Measurements from ENCODE around the gene CDC73.

The CDC73 gene

DNA sequence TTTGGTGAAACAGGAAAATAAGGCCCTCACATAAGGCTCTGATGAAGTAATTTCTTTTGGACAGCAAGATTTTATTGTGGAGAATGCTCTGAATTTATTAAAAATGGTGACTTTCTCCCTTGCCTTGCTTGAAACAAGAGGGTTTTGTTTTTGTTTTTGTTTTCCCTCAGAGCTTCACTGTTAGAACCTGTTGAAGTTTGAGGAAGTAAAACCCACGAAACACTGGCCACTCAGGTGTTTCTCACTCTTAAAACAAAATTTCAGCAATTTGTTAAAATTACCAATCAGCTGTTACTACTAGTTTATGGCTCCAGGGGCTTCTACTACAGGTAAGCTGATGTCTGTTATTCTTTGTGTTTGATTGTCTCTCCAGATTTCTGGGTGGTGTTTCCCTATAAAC, 177.2 kb downstream of the CDC73 start:
- DNase-seq: no peak

DNA sequence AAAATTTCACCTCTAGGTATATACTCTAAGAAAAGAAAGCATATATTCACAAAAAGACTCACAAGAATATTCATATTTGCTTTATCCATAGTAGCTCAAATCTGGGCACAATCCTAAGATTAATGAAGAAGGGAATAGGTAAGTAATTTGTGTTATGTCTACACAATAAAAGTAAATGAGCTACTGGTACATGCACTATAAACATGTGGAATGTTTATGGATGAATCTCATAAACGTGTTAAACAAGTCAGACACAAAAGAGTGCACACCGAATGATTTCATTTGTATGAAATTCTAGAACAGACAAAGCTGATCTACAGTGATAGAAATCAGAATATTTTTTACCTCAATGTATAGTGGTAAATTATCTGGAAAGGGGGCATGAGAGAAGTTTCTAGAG, 179.9 kb downstream of the CDC73 start:
- no peak for DNase-seq

DNA sequence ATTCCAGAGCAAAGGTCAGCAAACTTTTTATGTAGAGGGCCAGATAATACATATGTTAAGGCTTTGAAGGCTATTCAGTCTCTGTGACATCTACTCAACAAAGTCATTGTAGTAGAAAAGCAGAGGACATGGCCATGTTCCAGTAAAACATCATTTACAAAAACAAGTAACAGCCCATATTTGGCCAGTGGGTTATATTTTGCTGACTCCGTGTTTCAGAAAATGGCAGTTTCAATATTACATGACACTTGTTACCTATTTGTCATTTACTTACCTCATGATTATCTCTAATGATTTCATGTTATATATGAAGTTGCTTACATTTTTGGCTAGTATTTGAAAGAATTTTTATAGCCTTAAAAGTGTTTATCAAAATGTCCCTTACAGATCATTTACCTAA, 182.0 kb downstream of the CDC73 start:
- no peak for DNase-seq
